H1 (cell line): Measurements from ENCODE around the gene GGN. TPM values are rescaled to one million over a fixed set of nuclear protein-coding genes. Genes with fewer than 3 reads are reported as not detected.

ENCODE experiments used
- CTCF ChIA-PET: fragments of 300-600 bp; sonication (Branson Sonifier 250); formaldehyde crosslinking; loops from one replicate; lab custom pipeline; 2021; ENCODE audit not compliant: partially characterized antibody; lab: Charles Lee
- POLR2A ChIA-PET: fragments of 300-600 bp; sonication (Branson Sonifier 250); formaldehyde crosslinking; loops from one replicate; lab custom pipeline; 2021; ENCODE audit warnings: inconsistent platforms; ENCODE audit not compliant: partially characterized antibody; lab: Charles Lee
- DNase-seq, 2 experiments: peaks; one replicate each; pipeline versions ENCODE4 v3.0.0 to v3.0.0-alpha.2; 2010 to 2022; ENCODE audit warnings: low spot score in 2 of 2, low read depth in 1 of 2, mixed read lengths in 1 of 2
- FAIRE-seq: peaks from 2 replicates; lab custom pipeline; 2011; peaks lifted over from hg19 to GRCh38; lab: Jason Lieb, UNC
- H2AFZ ChIP-seq: 2 replicates; pipeline ENCODE4 v1.8.1; 2012; ENCODE audit warnings: low read length, inconsistent platforms
- H2AK5ac ChIP-seq: 2 replicates; pipeline ENCODE4 v1.6.1; 2013; ENCODE audit warnings: low read depth, low read length
- H2BK120ac ChIP-seq: replicated peaks from 2 replicates; pipeline ENCODE3; 2013; ENCODE audit warnings: low read depth, low read length, inconsistent platforms
- H2BK12ac ChIP-seq: 2 replicates; pipeline ENCODE4 v1.6.1; 2013; ENCODE audit warnings: low read depth, low read length
- H2BK15ac ChIP-seq: 2 replicates; pipeline ENCODE4 v1.6.1; 2013; ENCODE audit warnings: low read length
- H2BK20ac ChIP-seq: 2 replicates; pipeline ENCODE4 v1.6.1; 2013; ENCODE audit warnings: low read length
- H2BK5ac ChIP-seq: 2 replicates; pipeline ENCODE4 v1.6.1; 2013; ENCODE audit warnings: low read depth, low read length
- H3K14ac ChIP-seq: 2 replicates; pipeline ENCODE4 v1.6.1; 2013; ENCODE audit warnings: inconsistent platforms; ENCODE audit not compliant: insufficient read length
- H3K18ac ChIP-seq: 2 replicates; pipeline ENCODE4 v1.6.1; 2013; ENCODE audit warnings: low read length; ENCODE audit errors: extremely low read depth
- H3K23ac ChIP-seq: 2 replicates; pipeline ENCODE4 v1.6.1; 2013; ENCODE audit warnings: inconsistent platforms; ENCODE audit not compliant: insufficient read length
- H3K23me2 ChIP-seq: 2 replicates; pipeline ENCODE4 v1.6.1; 2013; ENCODE audit warnings: low read depth, low read length
- H3K27ac ChIP-seq: 2 replicates; pipeline ENCODE4 v1.6.1; 2011; ENCODE audit warnings: low read depth, low read length, inconsistent platforms
- H3K27me3 ChIP-seq, 4 experiments: replicated peaks in 1 of 4; 1 replicate in 1 of 4; 2 replicates in 3 of 4; pipeline versions ENCODE4 v1.6.1 to v1.8.1; 2011 to 2013; ENCODE audit warnings: low read length in 3 of 4, mild to moderate bottlenecking in 3 of 4, inconsistent platforms in 2 of 4, mixed read lengths in 2 of 4, moderate library complexity in 1 of 4; ENCODE audit not compliant: control insufficient read depth in 3 of 4, insufficient read depth in 3 of 4; ENCODE audit errors: extremely low read depth in 1 of 4
- H3K36me3 ChIP-seq, 4 experiments: 2 replicates each; pipeline versions ENCODE4 v1.6.1 to v1.8.1; 2011 to 2013; ENCODE audit warnings: mild to moderate bottlenecking in 4 of 4, low read length in 3 of 4, moderate library complexity in 2 of 4, control low read depth in 1 of 4, inconsistent platforms in 1 of 4; ENCODE audit not compliant: insufficient read depth in 4 of 4, control insufficient read depth in 2 of 4
- H3K4ac ChIP-seq: replicated peaks from 2 replicates; pipeline ENCODE3; 2013; ENCODE audit warnings: low read length, low read depth, mixed read lengths, inconsistent platforms; ENCODE audit not compliant: insufficient read length
- H3K4me1 ChIP-seq, 4 experiments: replicated peaks in 1 of 4; 1 replicate in 1 of 4; 2 replicates in 3 of 4; pipeline versions ENCODE4 v1.6.1 to v1.8.1; 2011 to 2013; ENCODE audit warnings: low read length in 3 of 4, inconsistent platforms in 2 of 4, mixed read lengths in 1 of 4; ENCODE audit not compliant: insufficient read depth in 4 of 4, control insufficient read depth in 3 of 4
- H3K4me2 ChIP-seq, 2 experiments: 2 replicates each; pipeline versions ENCODE4 v1.6.1 to v1.8.1; 2011 to 2013; ENCODE audit warnings: low read depth in 2 of 2, low read length in 2 of 2, control low read depth in 1 of 2, inconsistent platforms in 1 of 2, mild to moderate bottlenecking in 1 of 2; ENCODE audit not compliant: insufficient read depth in 1 of 2
- H3K4me3 ChIP-seq, 4 experiments: fragments of 200-600, 300-600 bp in 1 of 4; sonication (generic), shearing (Covaris generic), sonication (Bioruptor Twin) in 1 of 4; 2 replicates each; pipeline versions ENCODE4 v1.5.1 to v1.8.1; 2011 to 2016; ENCODE audit warnings: low read length in 4 of 4, low read depth in 3 of 4, control low read depth in 2 of 4, inconsistent platforms in 2 of 4, mild to moderate bottlenecking in 2 of 4, mixed read lengths in 1 of 4, moderate library complexity in 1 of 4; ENCODE audit not compliant: insufficient read depth in 2 of 4; ENCODE audit errors: extremely low read depth in 1 of 4
- H3K56ac ChIP-seq: replicated peaks from 2 replicates; pipeline ENCODE3; 2013; ENCODE audit warnings: low read depth, mild to moderate bottlenecking, mixed read lengths, low read length, inconsistent platforms; ENCODE audit not compliant: insufficient read length
- H3K79me1 ChIP-seq: 2 replicates; pipeline ENCODE4 v1.6.1; 2013; ENCODE audit warnings: low read depth, low read length, control low read depth
- H3K79me2 ChIP-seq, 2 experiments: 2 replicates each; pipeline versions ENCODE4 v1.6.1 to v1.8.1; 2012 to 2013; ENCODE audit warnings: low read length in 2 of 2, mild to moderate bottlenecking in 2 of 2, inconsistent platforms in 1 of 2; ENCODE audit not compliant: insufficient read depth in 2 of 2, control insufficient read depth in 1 of 2
- H3K9ac ChIP-seq, 4 experiments: replicated peaks in 1 of 4; 1 replicate in 1 of 4; 2 replicates in 3 of 4; pipeline versions ENCODE4 v1.6.1 to v1.8.1; 2011 to 2013; ENCODE audit warnings: low read depth in 3 of 4, low read length in 3 of 4, control low read depth in 2 of 4, mild to moderate bottlenecking in 2 of 4, moderate library complexity in 2 of 4, inconsistent platforms in 1 of 4; ENCODE audit errors: extremely low read depth in 1 of 4
- H3K9me3 ChIP-seq, 2 experiments: 2 replicates each; pipeline versions ENCODE4 v1.6.1 to v1.8.1; 2012 to 2013; ENCODE audit warnings: mild to moderate bottlenecking in 2 of 2, moderate library complexity in 2 of 2, control low read depth in 1 of 2, inconsistent platforms in 1 of 2, low read depth in 1 of 2, low read length in 1 of 2, mixed read lengths in 1 of 2; ENCODE audit not compliant: insufficient read depth in 2 of 2
- H4K20me1 ChIP-seq, 2 experiments: replicated peaks in 1 of 2; 2 replicates each; pipeline versions ENCODE3 to v1.8.1; 2011 to 2013; ENCODE audit warnings: inconsistent platforms in 2 of 2, low read length in 2 of 2, mild to moderate bottlenecking in 1 of 2; ENCODE audit not compliant: insufficient read depth in 2 of 2, control insufficient read depth in 1 of 2
- H4K5ac ChIP-seq: 2 replicates; pipeline ENCODE4 v1.6.1; 2013; ENCODE audit warnings: low read length, low read depth, mixed read lengths, inconsistent platforms; ENCODE audit not compliant: insufficient read length
- H4K8ac ChIP-seq: 2 replicates; pipeline ENCODE4 v1.8.0; 2013; ENCODE audit warnings: mild to moderate bottlenecking, moderate library complexity, low read length, inconsistent platforms; ENCODE audit not compliant: insufficient read depth; ENCODE audit errors: extremely low read depth
- H4K91ac ChIP-seq: replicated peaks from 2 replicates; pipeline ENCODE3; 2013; ENCODE audit warnings: low read length, mixed read lengths, inconsistent platforms; ENCODE audit not compliant: insufficient read length
- BACH1 ChIP-seq: IDR thresholded peaks from 2 replicates; pipeline ENCODE4 v1.6.1; 2012; ENCODE audit warnings: low read length, improper control_type of control experiment
- CEBPB ChIP-seq: IDR thresholded peaks from 2 replicates; pipeline ENCODE4 v1.6.1; 2012; ENCODE audit warnings: low read depth, low read length
- CHD2 ChIP-seq: IDR thresholded peaks from 2 replicates; pipeline ENCODE4 v1.6.1; 2012; ENCODE audit warnings: low read length, improper control_type of control experiment
- CTBP2 ChIP-seq: IDR thresholded peaks from 2 replicates; pipeline ENCODE4 v1.7.0; 2011; ENCODE audit warnings: borderline replicate concordance, mild to moderate bottlenecking, moderate library complexity, mixed read lengths, low read length; ENCODE audit not compliant: insufficient read depth, insufficient read length
- GABPA ChIP-seq: IDR thresholded peaks from 2 replicates; pipeline ENCODE4 v1.6.1; 2011; ENCODE audit warnings: mild to moderate bottlenecking, low read length, moderate library complexity, borderline replicate concordance; ENCODE audit not compliant: insufficient read depth
- GTF2F1 ChIP-seq: IDR thresholded peaks from 2 replicates; pipeline ENCODE4 v1.6.1; 2012; ENCODE audit warnings: low read depth, low read length, improper control_type of control experiment, borderline replicate concordance
- JUN ChIP-seq: IDR thresholded peaks from 2 replicates; pipeline ENCODE4 v1.6.1; 2011; ENCODE audit warnings: low read depth, mild to moderate bottlenecking, improper control_type of control experiment, low read length
- KDM4A ChIP-seq: IDR thresholded peaks from one replicate; pipeline ENCODE4 v1.7.1; 2012; ENCODE audit warnings: low read depth, mild to moderate bottlenecking, moderate library complexity, low read length, inconsistent platforms; ENCODE audit not compliant: severe bottlenecking
- PHF8 ChIP-seq: fragments of 200-600 bp; sonication (generic); conservative IDR thresholded peaks from 2 replicates; pipeline ENCODE4 v1.7.1; 2012; ENCODE audit warnings: low read depth, mild to moderate bottlenecking, inconsistent platforms, low read length, moderate library complexity
- RFX5 ChIP-seq: IDR thresholded peaks from 2 replicates; pipeline ENCODE4 v1.6.1; 2011; ENCODE audit warnings: low read depth, low read length, improper control_type of control experiment, borderline replicate concordance
- RXRA ChIP-seq: IDR thresholded peaks from 2 replicates; pipeline ENCODE4 v1.6.1; 2011; ENCODE audit warnings: low read depth, mild to moderate bottlenecking, low read length, moderate library complexity; ENCODE audit not compliant: insufficient read depth
- SAP30 ChIP-seq: fragments of 300-600 bp; sonication (generic); IDR thresholded peaks from 2 replicates; pipeline ENCODE4 v1.7.1; 2012; ENCODE audit warnings: low read length, moderate library complexity, mild to moderate bottlenecking, inconsistent platforms; ENCODE audit not compliant: insufficient read depth, insufficient replicate concordance
- SIX5 ChIP-seq: IDR thresholded peaks from 2 replicates; pipeline ENCODE4 v1.6.1; 2011; ENCODE audit warnings: mild to moderate bottlenecking, low read depth, low read length
- SP1 ChIP-seq: IDR thresholded peaks from 2 replicates; pipeline ENCODE4 v1.6.1; 2011; ENCODE audit warnings: low read depth, low read length
- WGBS, 2 experiments: shearing (Covaris generic) in 1 of 2; methylation state at CpG; one replicate each; pipeline versions ENCODE4 v1.1.6 to v1.1.7; 2013 to 2015; ENCODE audit warnings: low lambda C conversion rate in 2 of 2, mixed read lengths in 2 of 2, inconsistent platforms in 1 of 2, low coverage in 1 of 2, missing lambda C conversion rate in 1 of 2; ENCODE audit not compliant: insufficient replicate concordance in 2 of 2, insufficient coverage in 1 of 2, insufficient read length in 1 of 2; ENCODE audit errors: extremely low coverage in 1 of 2, missing lambda C conversion rate in 1 of 2; 5-methylcytosine and 5-hydroxymethylcytosine counted together
- polyA plus RNA-seq, 7 experiments: library from polyadenylated mRNA; depleted of rRNA in 3 of 7; stranded (reverse) in 5 of 7; unstranded in 2 of 7; fragments of >200 nt in 5 of 7; fragments of 200-250 nt in 2 of 7; gene quantifications; 1 replicate in 5 of 7; 2 replicates in 1 of 7; 4 replicates in 1 of 7; pipeline versions ENCODE4 v1.2.1 to v1.2.3, GENCODE V29; 2011 to 2013; ENCODE audit warnings: missing spikeins in 2 of 7, mixed read lengths in 2 of 7
- total RNA-seq: library from RNA; stranded (reverse); fragmentation: NEBNext Ultra II Directional; extraction: Animal tissue kit (Norgen Biotek cat#: 25700); gene quantifications from 2 replicates; pipeline ENCODE4 v1.2.1, GENCODE V29; 2021

Gene GGN
- total and polyA plus RNA-seq, 2 of the 8 experiments (the other 6 are each of a cell fraction or from before 2014, with no cell fraction given): 0.47 to 1.2 TPM

- FAIRE-seq: no peak
- DNase-seq: no peak
- no peak overlapping the region for H3K18ac ChIP-seq
- H3K23ac ChIP-seq: no peak overlapping the region
- no peak overlapping the region for H2AK5ac ChIP-seq
- H4K91ac ChIP-seq: no peak overlapping the region
- no peak overlapping the region for H2BK20ac ChIP-seq
- no peak overlapping the region for H2AFZ ChIP-seq
- no peak overlapping the region for H2BK5ac ChIP-seq
- no peak overlapping the region for H4K8ac ChIP-seq
- peaks cover 8% of the 10 kb centered on the region; the same call in 1 of the 2 replicates for H3K23me2 ChIP-seq
- H3K4me3 ChIP-seq: no peak overlapping the region
- H3K27ac ChIP-seq: no peak overlapping the region
- no peak overlapping the region for H3K56ac ChIP-seq
- H3K4me2 ChIP-seq: no peak overlapping the region
- no peaks in the 10 kb centered on the region for H4K20me1 ChIP-seq
- H3K79me1 ChIP-seq: no peaks in the 10 kb centered on the region
- H3K9ac ChIP-seq: no peak overlapping the region
- no peak overlapping the region for H3K14ac ChIP-seq
- H3K27me3 ChIP-seq: no peaks in the 10 kb centered on the region
- ChIA-PET CTCF (no interaction called here), POLR2A (interaction anchor here (0.9 to 1.7 kb wide), 2 partner anchors 8 to 42 kb away, joined by 3 read pairs; partner anchors contain the start of gene GGN)
- 89% methylated on average over 2 of the region's 2 CpGs; no CpG with 5 or more reads in 1 of the 2 experiments for WGBS, 2 experiments
- H2BK12ac ChIP-seq: no peak overlapping the region
- H3K4me1 ChIP-seq: peaks cover 9 to 13% (median 12%) of the 10 kb centered on the region in 4 experiments
- H4K5ac ChIP-seq: no peak overlapping the region
- no peaks in the 10 kb centered on the region for H3K9me3 ChIP-seq
- no peak overlapping the region for H2BK15ac ChIP-seq
- H2BK120ac ChIP-seq: no peak overlapping the region
- H3K4ac ChIP-seq: no peak overlapping the region
- H3K36me3 ChIP-seq: no peaks in the 10 kb centered on the region
- no peaks in the 10 kb centered on the region for H3K79me2 ChIP-seq
- no peak for TF ChIP-seq JUN
- no peak for TF ChIP-seq CTBP2
- no peak for TF ChIP-seq GABPA
- TF ChIP-seq GTF2F1: no peak
- TF ChIP-seq KDM4A: no peak
- TF ChIP-seq SIX5: no peak
- TF ChIP-seq SAP30: no peak
- TF ChIP-seq SP1: no peak
- TF ChIP-seq PHF8: no peak
- no peak for TF ChIP-seq CHD2
- no peak for TF ChIP-seq CEBPB
- TF ChIP-seq RXRA: no peak
- no peak for TF ChIP-seq BACH1
- TF ChIP-seq RFX5: no peak
These were observed 42.0 kb upstream of the GGN start for GRCh38 chr19:38429811-38430156.
